GM19395 (cell line): ENCODE results near the gene SOCS6.
"Not testable (repeated sequence)": the region's sequence is repeated elsewhere in the genome, so short reads cannot be mapped to it uniquely, and the experiment has no call there.

ENCODE experiments used
- ATAC-seq: cut with Tn5 transposase; IDR thresholded peaks from one replicate; pipeline ENCODE4 v1.9.1; 2021; ENCODE audit warnings: mild to moderate bottlenecking, moderate library complexity; ENCODE audit not compliant: unreplicated experiment

The SOCS6 gene

GRCh38 chr18:70288851-70289328 is at the start of gene SOCS6:
TSS of gene SOCS6 (plus strand) at chr18:70289045. CDS start at chr18:70324669, 35,624 bp downstream.
- ATAC-seq = peak; percentile 73

- ATAC-seq = no peak
Measured at GRCh38 chr18:70243131-70243929, 45.5 kb upstream of the SOCS6 start.

GRCh38 chr18:70246061-70246466 is 42.8 kb upstream of the SOCS6 start:
- no peak for ATAC-seq

- ATAC-seq = no peak
Measured at GRCh38 chr18:70249118-70249517, 39.7 kb upstream of the SOCS6 start.

GRCh38 chr18:70249861-70250260 is 39.0 kb upstream of the SOCS6 start:
- not testable (repeated sequence) for ATAC-seq

GRCh38 chr18:70250781-70251180 is 38.1 kb upstream of the SOCS6 start:
- no peak for ATAC-seq

GRCh38 chr18:70256184-70256583 is 32.7 kb upstream of the SOCS6 start:
- no peak for ATAC-seq

GRCh38 chr18:70256994-70257393 is 31.9 kb upstream of the SOCS6 start:
- ATAC-seq = no peak

- no peak for ATAC-seq
Measured at GRCh38 chr18:70258243-70258642, 30.6 kb upstream of the SOCS6 start.

- no peak for ATAC-seq
Measured at GRCh38 chr18:70260683-70261082, 28.2 kb upstream of the SOCS6 start.

GRCh38 chr18:70261141-70261788 is 27.6 kb upstream of the SOCS6 start:
- no peak for ATAC-seq

- no peak for ATAC-seq
Measured at GRCh38 chr18:70263336-70263735, 25.5 kb upstream of the SOCS6 start.

GRCh38 chr18:70271742-70272141 is 17.1 kb upstream of the SOCS6 start:
- no peak for ATAC-seq

GRCh38 chr18:70273021-70273420 is 15.8 kb upstream of the SOCS6 start:
- no peak for ATAC-seq

- no peak for ATAC-seq
Measured at GRCh38 chr18:70276416-70277191, 12.2 kb upstream of the SOCS6 start.

GRCh38 chr18:70279470-70279869 is 9.4 kb upstream of the SOCS6 start:
- ATAC-seq = peak; percentile 41

GRCh38 chr18:70280007-70280925 is 8.6 kb upstream of the SOCS6 start:
- ATAC-seq = no peak

GRCh38 chr18:70284976-70285620 is 3.7 kb upstream of the SOCS6 start:
- ATAC-seq = no peak

- no peak for ATAC-seq
Measured at GRCh38 chr18:70287731-70288130, 1.1 kb upstream of the SOCS6 start.
